ENCODE data around the gene GPD2.
"Not testable (repeated sequence)": the region's sequence is repeated elsewhere in the genome, so short reads cannot be mapped to it uniquely, and the experiment has no call there.

DNA sequence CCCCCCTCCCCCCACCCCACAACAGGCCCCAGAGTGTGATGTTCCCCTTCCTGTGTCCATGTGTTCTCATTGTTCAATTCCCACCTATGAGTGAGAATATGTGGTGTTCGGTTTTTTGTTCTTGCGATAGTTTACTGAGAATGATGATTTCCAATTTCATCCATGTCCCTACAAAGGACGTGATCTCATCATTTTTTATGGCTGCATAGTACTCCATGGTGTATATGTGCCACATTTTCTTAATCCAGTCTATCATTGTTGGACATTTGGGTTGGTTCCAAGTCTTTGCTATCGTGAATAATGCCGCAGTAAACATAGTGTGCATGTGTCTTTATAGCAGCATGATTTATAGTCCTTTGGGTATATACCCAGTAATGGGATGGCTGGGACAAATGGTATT is 92.4 kb downstream of the GPD2 start:
- TF ChIP-seq, protein P1, sequence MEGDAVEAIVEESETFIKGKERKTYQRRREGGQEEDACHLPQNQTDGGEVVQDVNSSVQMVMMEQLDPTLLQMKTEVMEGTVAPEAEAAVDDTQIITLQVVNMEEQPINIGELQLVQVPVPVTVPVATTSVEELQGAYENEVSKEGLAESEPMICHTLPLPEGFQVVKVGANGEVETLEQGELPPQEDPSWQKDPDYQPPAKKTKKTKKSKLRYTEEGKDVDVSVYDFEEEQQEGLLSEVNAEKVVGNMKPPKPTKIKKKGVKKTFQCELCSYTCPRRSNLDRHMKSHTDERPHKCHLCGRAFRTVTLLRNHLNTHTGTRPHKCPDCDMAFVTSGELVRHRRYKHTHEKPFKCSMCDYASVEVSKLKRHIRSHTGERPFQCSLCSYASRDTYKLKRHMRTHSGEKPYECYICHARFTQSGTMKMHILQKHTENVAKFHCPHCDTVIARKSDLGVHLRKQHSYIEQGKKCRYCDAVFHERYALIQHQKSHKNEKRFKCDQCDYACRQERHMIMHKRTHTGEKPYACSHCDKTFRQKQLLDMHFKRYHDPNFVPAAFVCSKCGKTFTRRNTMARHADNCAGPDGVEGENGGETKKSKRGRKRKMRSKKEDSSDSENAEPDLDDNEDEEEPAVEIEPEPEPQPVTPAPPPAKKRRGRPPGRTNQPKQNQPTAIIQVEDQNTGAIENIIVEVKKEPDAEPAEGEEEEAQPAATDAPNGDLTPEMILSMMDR (IDR thresholded peaks at IDR 0.05), result not testable (repeated sequence)
- TF ChIP-seq POLR2A (IDR thresholded peaks at IDR 0.05), result not testable (repeated sequence)
